Calu3 (cell line): ENCODE data around the gene BTBD18. TPM values are rescaled to one million over a fixed set of nuclear protein-coding genes. Genes with fewer than 3 reads are reported as not detected.

Experiments used
- BruUV-seq: library from RNA; stranded (reverse); fragments of 400-500 nt; replicated peaks from 2 replicates; lab custom pipeline; 2021; lab: Mats Ljungman, UMichigan
- CTCF ChIA-PET: fragments of 300-600 bp; sonication (Branson Sonifier 250); formaldehyde crosslinking; loops from one replicate; lab custom pipeline; 2022; ENCODE audit warnings: antibody characterized with exemption; lab: Charles Lee
- DNase-seq: peaks from one replicate; pipeline ENCODE4 v3.0.0; 2022
- H3K27ac Mint-ChIP-seq: one replicate; pipeline ENCODE4 v1.8.0; 2022; ENCODE audit warnings: mixed read lengths; ENCODE audit not compliant: unreplicated experiment
- H3K27me3 Mint-ChIP-seq: one replicate; pipeline ENCODE4 v1.8.0; 2022; ENCODE audit warnings: mixed read lengths; ENCODE audit not compliant: unreplicated experiment
- H3K36me3 Mint-ChIP-seq: one replicate; pipeline ENCODE4 v1.8.0; 2022; ENCODE audit warnings: mild to moderate bottlenecking, moderate library complexity, mixed read lengths; ENCODE audit not compliant: insufficient read depth, unreplicated experiment
- H3K4me1 Mint-ChIP-seq: one replicate; pipeline ENCODE4 v1.8.0; 2022; ENCODE audit warnings: mild to moderate bottlenecking, low read depth, mixed read lengths; ENCODE audit not compliant: unreplicated experiment
- H3K4me3 Mint-ChIP-seq: one replicate; pipeline ENCODE4 v1.8.0; 2022; ENCODE audit warnings: mild to moderate bottlenecking, low read depth, moderate library complexity, mixed read lengths; ENCODE audit not compliant: unreplicated experiment
- H3K9me3 Mint-ChIP-seq: one replicate; pipeline ENCODE4 v1.8.0; 2022; ENCODE audit warnings: low read depth, mixed read lengths; ENCODE audit not compliant: unreplicated experiment
- CTCF ChIP-seq: fragments of 200-600 bp; IDR thresholded peaks from one replicate; pipeline ENCODE4 v1.8.0; 2022; ENCODE audit warnings: antibody characterized with exemption; ENCODE audit not compliant: unreplicated experiment
- intact Hi-C: fragments of 100-400 bp; cut with micrococcal nuclease; formaldehyde crosslinking; loops from one replicate; pipeline ENCODE4 v1.10.0; 2022; ENCODE audit not compliant: unreplicated experiment
- total RNA-seq: library from RNA; stranded (reverse); gene quantifications from 2 replicates; pipeline ENCODE4 v1.2.3, GENCODE V29; 2022

The BTBD18 gene
- total RNA-seq, 1 experiment from 2014 or later, result not detected

- Mint-ChIP-seq H3K27me3 (no peaks in the 10 kb centered on the region), H3K4me1 (peaks cover 90% of the 10 kb centered on the region), H3K4me3 (peak overlapping the region; percentile 66), H3K36me3 (peaks cover 82% of the 10 kb centered on the region), H3K9me3 (no peaks in the 10 kb centered on the region), H3K27ac (peak overlapping the region; percentile 99)
- intact Hi-C loops, result loop anchor here (1.0 kb wide), 1 partner anchor 18 kb away; the partner anchor contains the start of gene CTNND1
- no TSS peak for BruUV-seq
- CTCF ChIA-PET, result interaction anchor here (0.6 to 2.2 kb wide), 7 partner anchors 14 to 798 kb away, joined by 3 to 15 read pairs (median 8); partner anchors contain the start of genes BTBD18 and CTNND1
- peak; percentile 51 for DNase-seq
- TF ChIP-seq CTCF, result no peak
Observed at GRCh38 chr11:57779276-57779675, 27.7 kb upstream of the BTBD18 start.

DNA sequence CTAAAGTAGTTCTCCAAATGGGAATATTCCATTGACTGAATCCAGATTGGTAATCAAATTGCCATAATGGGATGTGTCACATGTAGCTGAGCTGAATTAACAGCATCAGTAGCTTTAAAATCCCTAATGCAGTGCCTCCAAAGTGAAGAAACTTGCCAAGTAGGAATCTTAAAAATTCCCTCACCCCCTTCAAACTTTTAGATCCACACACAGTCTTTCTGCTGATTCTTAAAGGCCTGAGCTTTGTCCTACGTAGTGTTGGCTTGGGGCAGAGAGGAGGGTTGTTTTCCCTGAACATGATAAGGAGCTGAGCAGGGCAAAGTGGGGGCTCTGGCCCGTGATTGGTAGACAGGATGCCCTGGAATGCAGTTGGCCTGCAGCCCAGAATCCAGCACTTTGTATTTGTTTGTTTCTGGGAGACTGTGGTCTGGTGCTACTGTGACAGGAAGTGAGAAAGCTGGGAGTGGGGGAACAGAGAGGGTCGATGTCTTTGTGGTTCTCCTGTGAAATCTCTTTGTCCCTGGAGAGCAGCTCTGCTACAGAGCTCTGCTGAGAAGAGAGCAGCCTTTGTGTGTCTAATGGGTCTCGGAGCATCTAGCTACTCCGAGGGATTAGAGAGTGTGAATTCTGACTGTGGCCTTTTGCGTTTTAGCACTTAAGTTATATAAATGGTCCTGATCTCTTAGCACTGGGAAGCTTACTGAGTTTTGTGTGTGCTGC is 26.9 kb upstream of the BTBD18 start:
- intact Hi-C loops, result loop anchor here (1.0 kb wide), 1 partner anchor 17 kb away; the partner anchor contains the start of gene CTNND1
- TF ChIP-seq CTCF, result no peak
- peak; percentile 93 for DNase-seq
- CTCF ChIA-PET, result interaction anchor here (0.6 to 2.2 kb wide), 8 partner anchors 10 to 156 kb away, joined by 4 to 15 read pairs (median 4); partner anchors contain the start of gene CTNND1
- no TSS peak for BruUV-seq
- Mint-ChIP-seq H3K27ac (peak overlapping the region; percentile 99), H3K4me3 (peak overlapping the region; percentile 66), H3K4me1 (peaks cover 93% of the 10 kb centered on the region), H3K36me3 (peaks cover 83% of the 10 kb centered on the region), H3K9me3 (no peaks in the 10 kb centered on the region), H3K27me3 (no peaks in the 10 kb centered on the region)

GRCh38 chr11:57777969-57778317 is 26.3 kb upstream of the BTBD18 start:
- CTCF ChIA-PET, result interaction anchor here (0.6 to 2.2 kb wide), 8 partner anchors 9 to 157 kb away, joined by 4 to 15 read pairs (median 4); partner anchors contain the start of gene CTNND1
- Mint-ChIP-seq H3K36me3 (peaks cover 81% of the 10 kb centered on the region), H3K4me1 (peaks cover 92% of the 10 kb centered on the region), H3K9me3 (no peaks in the 10 kb centered on the region), H3K27ac (peak overlapping the region; percentile 99), H3K4me3 (peak overlapping the region; percentile 66), H3K27me3 (no peaks in the 10 kb centered on the region)
- TF ChIP-seq CTCF, result no peak
- TSS peak; percentile 89 for BruUV-seq
- DNase-seq, result no peak
- intact Hi-C loops, result no loop called here

GRCh38 chr11:57776577-57777210 is 25.1 kb upstream of the BTBD18 start:
- Mint-ChIP-seq H3K4me1 (peaks cover 92% of the 10 kb centered on the region), H3K4me3 (peak overlapping the region; percentile 66), H3K27ac (peak overlapping the region; percentile 99), H3K27me3 (no peaks in the 10 kb centered on the region), H3K36me3 (peaks cover 80% of the 10 kb centered on the region), H3K9me3 (no peaks in the 10 kb centered on the region)
- BruUV-seq, result no TSS peak
- TF ChIP-seq CTCF, result no peak
- CTCF ChIA-PET, result interaction anchor here (1.2 kb wide), 1 partner anchor 15 kb away, joined by 3 read pairs; the partner anchor contains the start of gene CTNND1
- intact Hi-C loops, result no loop called here
- DNase-seq, result no peak
